Measurements from ENCODE around the gene P2RY1. TPM values are rescaled to one million over a fixed set of nuclear protein-coding genes. Genes with fewer than 3 reads are reported as not detected.

P2RY1 gene
- total and polyA plus RNA-seq, 2 of the 4 experiments (the other 2 are of a cell fraction): not detected

- Histone ChIP-seq H4K91ac (ENCODE audit: insufficient read depth, low read depth, low read length) (no peak overlapping the region), H4K20me1 (ENCODE audit: insufficient read depth, low read length) (no peaks in the 10 kb centered on the region), H4K8ac (ENCODE audit: low read depth in 2 of 2, low read length in 2 of 2) (no peak overlapping the region), H3K4ac (ENCODE audit: low read depth, low read length) (no peak overlapping the region), H3K27me3 (ENCODE audit: control insufficient read depth, insufficient read depth, low read length) (no peaks in the 10 kb centered on the region), H3K27ac (ENCODE audit: insufficient read depth, low read length) (no peak overlapping the region), H3K9ac (ENCODE audit: low read depth, low read length) (no peak overlapping the region), H4K5ac (ENCODE audit: low read depth, low read length) (no peak overlapping the region), H3K79me1 (ENCODE audit: low read depth in 1 of 2, low read length in 2 of 2) (no peaks in the 10 kb centered on the region), H2AK5ac (ENCODE audit: low read depth, low read length) (no peak overlapping the region), H3K9me3 (ENCODE audit: control insufficient read depth, insufficient read depth, low read length) (no peaks in the 10 kb centered on the region), H3K23ac (ENCODE audit: low read depth, low read length) (no peak overlapping the region), H2AK9ac (replicated peaks; ENCODE audit: low read depth, low read length, poor library complexity) (no peak overlapping the region), H3K14ac (replicated peaks; ENCODE audit: low read depth, low read length) (no peak overlapping the region), H3K4me1 (ENCODE audit: control insufficient read depth, insufficient read depth, low read length) (no peaks in the 10 kb centered on the region), H2BK15ac (ENCODE audit: low read depth, low read length) (no peak overlapping the region), H3K9me1 (ENCODE audit: insufficient read depth, low read length) (no peaks in the 10 kb centered on the region), H3K4me3 (ENCODE audit: insufficient read depth, low read depth, low read length) (no peak overlapping the region), H2BK120ac (ENCODE audit: low read depth, low read length) (no peak overlapping the region), H2AFZ (replicated peaks; ENCODE audit: low read length, poor library complexity) (no peak overlapping the region), H3K18ac (ENCODE audit: low read depth, low read length) (no peak overlapping the region), H3K4me2 (ENCODE audit: low read depth, low read length) (no peak overlapping the region), H2BK5ac (ENCODE audit: low read depth, low read length, poor library complexity, severe bottlenecking) (no peak overlapping the region), H3K56ac (ENCODE audit: extremely low read depth, insufficient read depth, low read length) (no peak overlapping the region), H2BK20ac (ENCODE audit: low read depth, low read length) (no peak overlapping the region), H3K36me3 (ENCODE audit: control insufficient read depth, insufficient read depth, low read length) (no peaks in the 10 kb centered on the region)
- ATAC-seq (ENCODE audit: low read depth) (no peak), DNase-seq (no peak)
- dilution Hi-C loops (cut with HindIII; ENCODE audit: low sequenced_read_pairs, unreplicated experiment) (no loop called here), in situ Hi-C loops (cut with MboI; ENCODE audit: low sequenced_read_pairs) (no loop called here), intact Hi-C loops (cut with micrococcal nuclease) (no loop called here)
- WGBS, 2 experiments (ENCODE audit: extremely low coverage in 2 of 2, insufficient read length in 1 of 2): no CpG with 5 or more reads among the region's 4 CpGs
- TF ChIP-seq SMC3 (IDR thresholded peaks at IDR 0.05; ENCODE audit: low read depth, low read length) (no peak), RFX5 (IDR thresholded peaks at IDR 0.05; ENCODE audit: low read depth, low read length) (no peak), CHD1 (IDR thresholded peaks at IDR 0.05; ENCODE audit: low read depth, low read length) (no peak), RCOR1 (IDR thresholded peaks at IDR 0.05; ENCODE audit: insufficient replicate concordance, low read length) (no peak), MAZ (IDR thresholded peaks at IDR 0.05; ENCODE audit: borderline replicate concordance, low read depth, low read length) (no peak), MXI1 (IDR thresholded peaks at IDR 0.05; ENCODE audit: borderline replicate concordance, low read depth, low read length) (no peak), CEBPB (IDR thresholded peaks at IDR 0.05; ENCODE audit: low read depth, low read length) (no peak), POLR2A (IDR thresholded peaks at IDR 0.05; ENCODE audit: low read depth, low read length) (no peak)
- CTCF ChIA-PET: interaction anchor here (0.7 kb wide), 1 partner anchor 105 kb away, joined by 4 read pairs; no protein-coding TSS in a partner anchor
- POLR2A ChIA-PET (ENCODE audit: unreplicated experiment): no interaction called here
- no TSS peak for BruUV-seq (replicated peaks)
These were observed 37.0 kb upstream of the P2RY1 start for GRCh38 chr3:152797751-152798432.
